Astrocyte of the spinal cord (primary cell): ENCODE data around the gene PDPK1.
"Not testable (repeated sequence)": the region's sequence is repeated elsewhere in the genome, so short reads cannot be mapped to it uniquely, and the experiment has no call there.

Source experiments
- DNase-seq: peaks from one replicate; pipeline ENCODE4 v3.0.0; 2011; ENCODE audit warnings: low read depth, low spot score
- H3K4me3 ChIP-seq: 2 replicates; pipeline ENCODE4 v1.5.1; 2011; ENCODE audit warnings: low read depth, mild to moderate bottlenecking, low read length, moderate library complexity
- in situ Hi-C: cut with HindIII; loops from 2 replicates; pipeline ENCODE4 v1.10.0; 2017; ENCODE audit warnings: low sequenced_read_pairs
- TF ChIP-seq, protein P1 (sequence below): IDR thresholded peaks from 2 replicates; pipeline ENCODE4 v1.5.1; 2012; ENCODE audit warnings: low read depth, mild to moderate bottlenecking, low read length, inconsistent platforms

PDPK1 gene

DNA sequence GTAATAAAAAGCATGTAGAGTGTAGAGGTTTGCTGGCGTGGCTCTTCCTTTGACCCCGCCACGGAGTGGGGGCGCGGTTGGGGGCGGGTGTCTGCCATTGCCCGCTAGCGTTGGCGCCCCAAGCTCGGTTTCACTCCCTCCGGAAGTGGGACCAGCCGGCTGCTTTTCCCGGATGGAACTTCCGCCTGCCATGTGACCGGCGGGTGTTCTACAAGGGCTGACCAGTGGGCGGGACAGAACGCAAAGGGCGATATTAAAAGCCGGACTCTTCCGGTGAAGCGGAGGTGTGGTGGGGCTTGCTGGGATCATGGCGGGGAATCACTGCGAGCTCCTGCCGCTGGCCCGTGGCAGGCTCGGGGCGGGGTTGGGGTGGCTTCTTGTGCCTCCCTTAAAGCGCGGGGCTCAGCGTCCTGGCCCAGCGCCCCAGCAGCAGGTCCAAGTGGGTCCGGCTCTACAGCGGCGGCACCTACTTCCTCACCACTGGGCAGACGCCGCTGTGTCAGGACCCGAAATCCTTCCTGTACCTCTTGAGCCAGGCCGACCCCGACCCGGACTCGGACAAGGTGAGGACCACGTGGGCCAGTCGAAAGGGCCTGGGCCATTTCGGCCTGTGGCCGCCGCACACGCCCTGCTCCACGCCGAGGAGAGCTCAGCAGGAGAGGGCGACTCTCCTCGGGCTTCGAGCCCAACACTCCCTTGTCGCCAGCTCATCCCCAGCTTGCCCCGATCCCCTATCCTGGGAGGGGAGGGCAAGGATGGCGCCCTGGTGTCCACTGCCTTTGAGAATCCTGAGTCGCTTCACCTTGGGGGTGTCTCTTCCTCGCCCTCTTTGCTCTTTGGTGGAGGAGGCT lies 65.6 kb downstream of the PDPK1 start:
- TF ChIP-seq, protein P1, sequence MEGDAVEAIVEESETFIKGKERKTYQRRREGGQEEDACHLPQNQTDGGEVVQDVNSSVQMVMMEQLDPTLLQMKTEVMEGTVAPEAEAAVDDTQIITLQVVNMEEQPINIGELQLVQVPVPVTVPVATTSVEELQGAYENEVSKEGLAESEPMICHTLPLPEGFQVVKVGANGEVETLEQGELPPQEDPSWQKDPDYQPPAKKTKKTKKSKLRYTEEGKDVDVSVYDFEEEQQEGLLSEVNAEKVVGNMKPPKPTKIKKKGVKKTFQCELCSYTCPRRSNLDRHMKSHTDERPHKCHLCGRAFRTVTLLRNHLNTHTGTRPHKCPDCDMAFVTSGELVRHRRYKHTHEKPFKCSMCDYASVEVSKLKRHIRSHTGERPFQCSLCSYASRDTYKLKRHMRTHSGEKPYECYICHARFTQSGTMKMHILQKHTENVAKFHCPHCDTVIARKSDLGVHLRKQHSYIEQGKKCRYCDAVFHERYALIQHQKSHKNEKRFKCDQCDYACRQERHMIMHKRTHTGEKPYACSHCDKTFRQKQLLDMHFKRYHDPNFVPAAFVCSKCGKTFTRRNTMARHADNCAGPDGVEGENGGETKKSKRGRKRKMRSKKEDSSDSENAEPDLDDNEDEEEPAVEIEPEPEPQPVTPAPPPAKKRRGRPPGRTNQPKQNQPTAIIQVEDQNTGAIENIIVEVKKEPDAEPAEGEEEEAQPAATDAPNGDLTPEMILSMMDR, result no peak
- in situ Hi-C loops, result no loop called here
- H3K4me3 ChIP-seq, result peak overlapping the region; percentile 88
- DNase-seq, result peak; percentile 97

DNA sequence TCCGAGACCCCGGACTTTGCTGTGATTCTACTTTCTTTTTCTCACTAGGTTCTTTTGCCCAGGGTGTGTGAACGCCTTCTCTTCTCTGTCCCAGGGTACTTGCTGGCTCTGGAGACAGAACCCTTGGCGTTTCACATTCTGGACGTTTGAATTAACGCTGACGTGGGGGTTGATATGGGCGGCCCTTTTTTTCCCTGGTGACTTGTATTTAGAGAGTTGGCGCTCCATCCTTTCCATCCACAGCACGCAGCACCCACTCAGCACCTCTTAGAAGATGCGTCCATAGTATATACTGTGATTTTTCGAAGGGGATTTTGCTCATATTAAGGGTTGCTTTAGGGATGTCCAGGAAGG lies 66.2 kb downstream of the PDPK1 start:
- DNase-seq, in situ Hi-C loops: not testable (repeated sequence)
- peak overlapping the region; percentile 88 for H3K4me3 ChIP-seq

DNA sequence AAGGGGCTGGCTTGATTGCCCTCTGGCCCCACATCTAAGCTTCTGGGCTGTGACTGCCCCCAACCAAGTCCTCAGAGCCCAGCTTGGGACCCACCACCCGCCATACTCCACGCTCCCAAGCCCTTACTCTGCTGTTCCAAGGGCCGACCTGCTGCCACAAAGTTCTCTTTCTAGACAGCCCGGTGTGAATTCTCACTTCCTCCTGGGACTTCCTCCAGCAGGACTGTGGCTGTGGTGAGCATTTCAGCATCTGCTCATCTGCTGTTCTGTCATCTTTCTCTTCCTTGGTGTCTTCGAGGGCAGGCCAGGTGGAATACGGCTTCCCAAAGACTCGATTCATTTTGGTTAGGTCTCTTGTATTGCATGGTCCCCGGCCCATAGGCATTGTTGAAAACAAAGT lies 69.0 kb downstream of the PDPK1 start:
- H3K4me3 ChIP-seq, DNase-seq, in situ Hi-C loops: not testable (repeated sequence)

DNA sequence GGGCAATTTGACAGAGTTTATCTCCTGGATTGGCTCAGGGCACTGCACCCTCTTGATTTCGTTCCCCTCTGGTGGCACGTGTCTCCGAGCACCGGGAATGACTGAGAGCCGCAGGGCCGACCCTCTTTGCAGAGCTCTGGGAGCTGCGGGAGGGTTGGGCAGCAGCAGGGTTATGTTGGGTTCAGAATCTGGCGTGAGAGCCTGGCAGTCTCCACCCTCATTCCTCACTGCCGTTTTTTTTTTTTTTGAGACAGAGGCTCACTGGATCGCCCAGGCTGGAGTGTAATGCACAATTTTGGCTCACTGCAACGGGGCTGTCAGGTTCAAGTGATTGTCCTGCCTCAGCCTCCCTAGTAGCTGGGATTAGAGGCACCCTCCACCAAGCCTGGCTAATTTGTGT lies 71.5 kb downstream of the PDPK1 start:
- DNase-seq, in situ Hi-C loops: not testable (repeated sequence)

DNA sequence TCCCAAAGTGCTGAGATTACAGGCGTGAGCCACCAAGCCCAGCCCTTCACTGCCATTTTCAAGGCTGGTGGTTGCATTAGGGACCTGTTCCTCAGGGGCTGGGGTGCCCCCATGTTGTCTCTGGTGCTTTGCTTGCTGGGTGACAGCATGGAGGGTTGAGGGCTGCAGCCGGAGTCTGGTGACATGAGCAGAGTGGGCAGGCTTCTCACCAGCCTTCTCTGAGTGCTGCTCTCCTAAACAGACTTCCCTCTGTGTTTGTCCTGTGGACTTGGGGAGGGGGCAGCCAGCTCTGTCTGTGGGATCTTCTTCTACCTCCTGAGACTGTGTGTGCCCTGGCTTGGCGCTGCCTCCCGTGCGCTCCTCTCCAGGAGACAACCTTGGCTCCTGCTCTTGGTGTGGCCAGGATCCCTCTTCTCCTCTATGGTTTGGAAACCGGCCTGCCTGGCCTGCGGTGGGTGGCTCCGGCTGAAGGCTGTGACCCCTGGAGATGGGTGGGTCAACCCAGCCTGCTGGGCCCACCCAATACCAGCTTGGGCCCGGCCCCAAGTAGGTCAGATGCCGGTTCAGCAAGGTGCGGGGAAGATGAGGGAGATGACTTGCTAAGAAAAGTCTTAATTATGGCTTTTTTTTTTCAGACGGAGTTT lies 72.1 kb downstream of the PDPK1 start:
- H3K4me3 ChIP-seq, result no peak overlapping the region
- TF ChIP-seq, protein P1, result no peak
- in situ Hi-C loops, result no loop called here
- DNase-seq, result no peak

More for the DNA sequence above, 71.5 kb downstream of the PDPK1 start:
- not testable (repeated sequence) for H3K4me3 ChIP-seq

DNA sequence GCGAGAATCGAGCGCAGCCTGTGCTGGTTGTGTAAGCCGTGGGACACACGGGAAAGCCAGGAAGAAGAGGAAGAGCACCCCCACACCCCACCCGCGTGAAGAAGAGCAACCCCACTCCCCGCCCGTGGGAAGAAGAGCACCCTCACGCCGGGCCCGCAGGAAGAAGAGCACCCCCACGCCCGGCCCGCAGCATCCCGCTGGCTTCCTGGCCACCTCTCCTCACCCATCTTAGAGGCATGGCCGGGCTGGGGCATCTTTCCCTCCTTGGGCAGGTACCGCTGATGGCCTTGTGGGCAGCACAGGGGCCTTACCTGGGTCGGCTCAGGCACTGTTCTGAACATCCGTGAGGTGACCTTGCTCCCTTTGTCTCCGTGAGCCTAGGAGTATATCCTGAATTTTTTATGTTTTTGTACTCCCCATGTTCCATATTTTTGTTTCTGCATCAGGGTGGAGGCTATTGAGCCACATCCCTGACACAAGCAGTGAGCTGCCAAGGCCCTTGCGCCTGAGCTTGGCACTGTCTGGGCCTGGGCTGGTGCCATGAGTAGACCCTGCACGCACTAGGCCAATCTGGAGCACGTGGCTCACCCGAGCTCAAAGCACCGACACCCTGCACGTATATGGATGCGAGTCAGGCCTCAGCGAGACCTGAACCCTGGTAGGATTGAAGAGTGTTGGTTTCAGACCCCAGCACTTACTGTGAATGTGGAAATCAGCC lies 73.1 kb downstream of the PDPK1 start:
- in situ Hi-C loops, result no loop called here
- TF ChIP-seq, protein P1, result no peak
- no peak overlapping the region for H3K4me3 ChIP-seq

DNA sequence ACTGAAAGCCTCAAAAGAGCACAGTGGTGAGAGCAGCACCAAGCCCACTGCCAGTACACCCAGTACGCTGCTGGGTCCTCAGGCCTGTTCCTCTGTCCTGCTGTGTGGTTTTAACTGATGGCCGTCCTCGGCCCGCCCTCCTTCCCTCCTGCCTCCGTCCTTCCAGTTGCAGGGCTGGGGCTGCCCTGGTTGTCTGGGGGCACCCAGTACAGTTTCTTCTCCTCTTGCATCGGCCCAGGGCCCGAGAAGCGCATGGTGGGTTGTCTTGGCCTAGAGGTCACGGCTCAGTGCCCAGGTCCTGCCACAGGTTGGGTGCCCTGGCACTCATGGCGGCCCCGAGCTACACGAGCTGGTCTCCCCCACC lies 73.7 kb downstream of the PDPK1 start:
- in situ Hi-C loops, result no loop called here
- DNase-seq, result no peak
- TF ChIP-seq, protein P1, result no peak
- H3K4me3 ChIP-seq, result no peak overlapping the region

More for the DNA sequence above, 73.1 kb downstream of the PDPK1 start:
- no peak for DNase-seq

DNA sequence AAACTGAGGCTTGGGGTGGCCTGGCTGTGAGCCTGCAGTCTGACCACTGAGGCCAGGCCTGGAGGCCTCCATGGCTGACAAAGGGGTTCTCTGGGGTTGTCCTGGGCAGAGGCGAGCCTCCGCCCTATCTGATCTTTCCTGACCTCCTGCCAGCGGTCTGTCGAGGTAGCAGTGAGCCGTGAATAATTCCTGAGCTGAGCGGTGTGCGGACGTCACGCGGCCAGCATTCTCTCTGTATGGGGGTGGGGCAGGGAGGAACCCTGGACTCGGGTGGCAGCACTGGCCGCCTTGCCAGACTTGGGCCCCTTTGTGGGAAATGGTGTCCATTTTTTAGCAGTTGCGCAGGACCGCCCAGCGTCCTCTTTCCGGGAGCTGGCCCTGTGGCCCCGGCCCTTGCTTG lies 74.1 kb downstream of the PDPK1 start:
- H3K4me3 ChIP-seq, DNase-seq, in situ Hi-C loops: not testable (repeated sequence)

DNA sequence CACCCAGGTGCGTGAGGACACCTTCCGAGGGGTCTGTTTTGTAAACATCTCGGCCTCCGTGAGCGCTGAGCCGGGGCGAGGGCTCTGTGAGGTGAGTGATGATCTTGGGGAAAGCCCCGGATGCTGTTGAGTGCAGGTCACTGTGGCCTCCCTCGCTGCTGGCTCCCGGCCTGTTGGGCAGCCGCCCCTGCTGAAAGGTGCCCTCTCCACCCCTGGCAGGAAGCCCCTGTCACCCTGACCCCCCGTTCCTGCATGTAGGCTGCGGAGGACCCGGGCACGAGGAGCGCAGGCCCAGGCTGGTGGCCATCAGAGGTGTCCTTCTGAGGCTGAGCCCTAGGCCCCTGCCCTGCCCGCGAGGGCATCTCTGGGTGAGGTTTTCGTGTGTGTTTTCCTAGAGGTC lies 75.4 kb downstream of the PDPK1 start:
- H3K4me3 ChIP-seq, DNase-seq, in situ Hi-C loops: not testable (repeated sequence)
